Suppressor macrophage treated with lipopolysaccharide for 4 hours (primary cell): ENCODE data around the gene BCL2L13.
"Not testable (repeated sequence)": the region's sequence is repeated elsewhere in the genome, so short reads cannot be mapped to it uniquely, and the experiment has no call there.

Experiments used
- DNase-seq: peaks from one replicate; pipeline ENCODE4 v3.0.0-alpha.2; 2020

The BCL2L13 gene

DNA sequence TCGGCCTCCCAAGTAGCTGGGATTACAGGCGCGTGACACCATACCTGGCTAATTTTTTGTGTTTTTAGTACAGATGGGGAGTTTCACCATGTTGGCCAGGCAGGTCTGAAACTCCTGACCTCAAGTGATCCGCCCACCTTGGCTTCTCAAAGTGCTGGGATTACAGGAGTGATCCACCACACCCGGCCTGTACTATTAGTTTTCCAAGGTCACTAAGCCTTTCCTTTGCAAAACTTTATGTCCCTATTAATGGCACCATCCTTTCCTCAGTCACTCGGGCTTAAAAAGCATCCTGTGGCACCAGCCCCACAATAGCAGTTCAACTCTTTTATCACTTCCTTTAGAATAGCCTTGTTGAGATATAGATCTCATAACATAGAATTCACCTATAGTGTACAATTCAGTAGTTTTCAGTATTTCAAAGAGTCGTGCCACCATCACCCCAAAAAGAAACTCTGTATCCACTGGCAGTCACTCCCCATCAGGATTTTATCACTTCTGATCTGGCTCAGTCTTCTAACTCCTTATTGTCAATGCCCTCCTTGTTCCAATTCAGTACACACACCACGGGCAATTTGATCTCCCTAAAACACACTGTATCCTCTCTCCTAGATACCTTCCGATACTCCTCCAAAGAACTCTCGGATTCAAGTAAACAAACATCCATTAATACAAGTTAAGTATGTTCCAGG lies 921 bp upstream of the BCL2L13 start:
- no peak for DNase-seq

DNA sequence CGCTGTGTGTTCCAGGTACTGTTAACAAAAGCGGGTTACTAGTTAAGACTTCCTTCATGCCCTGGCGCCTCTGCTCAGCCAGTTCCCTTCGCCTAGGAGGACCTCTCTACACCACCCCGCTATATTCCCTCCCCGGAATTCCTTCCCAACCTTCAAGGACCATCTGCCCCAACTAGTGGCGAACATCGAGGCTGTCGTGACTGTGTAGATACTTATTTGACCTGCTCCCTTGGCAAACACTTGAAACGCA lies 450 bp upstream of the BCL2L13 start:
- no peak for DNase-seq

DNA sequence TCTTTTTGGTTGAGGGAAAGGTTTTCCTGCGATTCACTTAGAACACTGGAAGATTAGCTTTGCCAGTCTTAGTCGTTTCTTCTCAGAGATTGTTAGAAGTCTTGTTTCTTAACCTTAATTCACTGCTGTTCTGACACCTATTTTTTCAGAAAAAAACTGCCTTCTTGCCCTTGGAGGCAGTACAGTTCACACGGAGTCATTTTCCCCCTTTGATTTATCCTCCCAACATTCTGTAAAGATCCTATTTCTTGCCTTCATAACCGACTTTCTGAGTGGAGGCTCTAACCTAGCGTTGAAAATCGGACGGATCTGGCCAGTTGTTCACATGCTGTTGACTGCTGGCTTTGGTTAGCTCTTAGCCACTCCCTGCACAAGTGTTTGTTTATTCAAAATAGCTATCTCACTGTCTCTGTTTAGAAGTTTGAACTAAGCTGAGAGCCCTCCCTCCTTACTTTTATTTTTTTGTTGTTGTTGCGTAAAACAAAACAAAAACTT lies 737 bp downstream of the BCL2L13 start:
- peak; percentile 51 for DNase-seq

DNA sequence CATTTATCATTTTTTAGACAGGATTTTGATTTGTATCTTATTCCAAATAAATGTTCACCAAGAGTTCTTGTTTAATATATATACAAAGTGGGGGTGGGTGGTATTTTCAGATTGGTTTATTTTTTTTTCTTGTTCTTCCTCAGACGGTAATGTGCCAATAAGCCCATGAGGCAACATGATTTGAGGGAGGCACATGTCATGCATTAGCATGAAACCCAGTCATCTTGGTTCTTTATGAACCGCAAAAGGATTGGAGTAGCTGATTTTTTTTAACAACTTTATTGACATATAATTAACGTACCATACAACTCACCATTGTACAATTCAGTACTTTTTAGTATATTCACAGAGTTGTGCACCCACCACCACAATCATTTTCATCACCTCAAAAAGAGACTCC lies 2.7 kb downstream of the BCL2L13 start:
- peak; percentile 26 for DNase-seq

DNA sequence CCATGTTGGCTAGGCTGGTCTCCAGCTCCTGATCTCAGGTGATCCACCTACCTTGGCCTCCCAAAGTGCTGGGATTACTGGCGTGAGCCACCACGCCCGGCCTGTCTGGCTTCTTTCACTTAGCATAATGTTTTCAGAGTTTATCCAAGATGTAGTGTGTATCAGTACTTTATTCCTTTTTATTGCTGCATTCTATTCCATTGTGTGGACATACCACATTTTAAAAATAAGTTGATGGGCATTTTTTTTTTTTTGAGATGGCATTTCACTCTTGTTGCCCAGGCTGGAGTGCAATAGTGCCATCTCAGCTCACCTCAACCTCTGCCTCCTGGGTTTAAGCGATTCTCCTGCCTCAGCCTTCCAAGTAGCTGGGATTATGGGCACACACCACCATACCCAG lies 3.8 kb downstream of the BCL2L13 start:
- DNase-seq, result not testable (repeated sequence)

DNA sequence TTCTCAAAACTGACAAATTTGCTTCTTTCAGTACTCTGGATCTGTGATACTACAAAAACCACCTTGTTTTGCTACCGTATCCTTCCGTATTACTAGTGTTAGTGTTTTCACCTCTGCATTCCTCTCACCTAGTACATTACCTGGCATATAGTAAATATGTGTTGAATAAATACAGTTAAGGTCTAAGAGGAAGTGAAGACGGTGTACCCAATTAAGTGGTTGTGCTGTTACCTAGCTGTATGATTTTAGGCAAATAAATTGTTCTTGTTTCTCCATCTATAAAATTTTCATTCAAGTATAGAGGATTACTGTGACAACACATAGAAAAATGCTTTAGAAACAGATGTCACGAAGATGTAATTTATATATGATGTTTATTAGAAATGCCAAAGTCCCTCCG lies 8.9 kb downstream of the BCL2L13 start:
- no peak for DNase-seq

DNA sequence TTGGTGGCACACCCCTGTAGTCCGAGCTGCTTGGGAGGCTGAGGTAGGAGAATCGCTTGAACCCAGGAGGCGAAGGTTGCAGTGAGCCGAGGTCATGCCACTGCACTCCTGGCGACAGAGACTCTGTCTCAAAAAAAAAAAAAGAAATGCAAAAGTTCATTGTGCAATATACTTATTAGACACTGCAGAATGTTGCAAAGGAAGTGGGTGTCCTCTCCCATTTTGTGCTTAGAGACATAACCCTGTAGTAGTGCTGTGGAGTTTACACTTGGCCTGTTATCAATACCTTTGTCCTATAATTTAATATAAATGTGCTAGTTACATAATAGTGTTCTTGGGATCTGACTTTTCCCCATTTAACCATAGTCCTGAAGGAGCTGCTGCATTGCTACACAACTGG lies 9.4 kb downstream of the BCL2L13 start:
- peak; percentile 64 for DNase-seq

DNA sequence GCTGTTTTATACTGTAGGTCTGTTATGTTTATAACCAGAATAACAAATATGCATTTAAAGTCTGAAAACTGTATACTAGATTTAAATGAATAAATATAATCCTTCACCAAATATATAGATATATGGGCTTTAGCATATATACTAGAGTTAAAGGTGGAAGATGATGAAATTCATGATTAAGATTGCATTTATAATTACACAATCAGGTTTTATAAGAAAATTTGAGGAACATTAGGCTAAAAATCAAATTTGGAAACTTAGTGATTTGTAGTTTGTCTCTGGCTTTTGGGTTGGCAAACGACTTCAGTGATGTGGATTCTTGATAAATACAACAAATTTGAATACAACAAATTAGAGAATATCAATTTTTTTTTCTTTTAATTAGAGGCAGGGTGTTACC lies 10.0 kb downstream of the BCL2L13 start:
- DNase-seq, result peak; percentile 69

DNA sequence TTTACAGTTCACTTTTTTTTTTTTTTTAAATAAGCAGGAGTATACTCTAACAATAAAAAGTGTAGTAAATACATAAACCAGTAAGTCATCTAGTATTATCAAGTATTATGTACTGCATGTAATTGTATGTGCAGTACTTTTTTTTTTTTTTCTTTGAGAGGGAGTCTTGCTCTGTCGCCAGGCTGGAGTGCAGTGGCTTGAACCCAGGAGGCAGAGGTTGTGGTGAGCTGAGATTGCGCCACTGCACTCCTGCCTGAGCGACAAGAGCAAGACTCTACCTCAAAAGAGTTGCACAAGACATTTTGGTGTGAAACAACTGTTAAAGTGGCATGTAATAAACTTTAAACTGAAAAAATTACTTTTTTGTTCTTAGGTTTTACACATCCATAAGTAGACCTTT lies 16.7 kb downstream of the BCL2L13 start:
- DNase-seq, result no peak

DNA sequence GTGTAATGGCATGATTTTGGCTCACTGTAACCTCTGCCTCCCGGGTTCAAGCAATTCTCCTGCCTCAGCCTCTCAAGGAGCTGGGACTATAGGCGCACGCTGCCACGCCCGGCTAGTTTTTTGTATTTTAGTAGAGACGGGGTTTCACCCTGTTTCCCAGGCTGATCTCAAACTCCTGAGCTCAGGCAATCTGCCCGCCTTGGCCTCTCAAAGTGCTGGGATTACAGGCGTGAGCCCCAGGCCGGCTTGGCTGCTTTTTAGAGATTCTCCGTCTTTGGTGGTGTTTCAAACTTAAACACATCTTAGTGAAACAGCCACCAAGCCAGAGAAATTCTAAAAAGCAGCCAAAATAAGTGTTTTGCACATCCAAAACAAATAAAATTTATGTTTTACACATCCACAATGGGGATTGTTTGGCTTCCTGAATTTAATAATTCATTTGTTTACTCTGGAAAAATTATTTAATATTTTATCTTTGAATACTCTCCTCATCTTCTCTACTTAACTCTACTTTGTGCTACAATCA lies 18.4 kb downstream of the BCL2L13 start:
- DNase-seq, result no peak

DNA sequence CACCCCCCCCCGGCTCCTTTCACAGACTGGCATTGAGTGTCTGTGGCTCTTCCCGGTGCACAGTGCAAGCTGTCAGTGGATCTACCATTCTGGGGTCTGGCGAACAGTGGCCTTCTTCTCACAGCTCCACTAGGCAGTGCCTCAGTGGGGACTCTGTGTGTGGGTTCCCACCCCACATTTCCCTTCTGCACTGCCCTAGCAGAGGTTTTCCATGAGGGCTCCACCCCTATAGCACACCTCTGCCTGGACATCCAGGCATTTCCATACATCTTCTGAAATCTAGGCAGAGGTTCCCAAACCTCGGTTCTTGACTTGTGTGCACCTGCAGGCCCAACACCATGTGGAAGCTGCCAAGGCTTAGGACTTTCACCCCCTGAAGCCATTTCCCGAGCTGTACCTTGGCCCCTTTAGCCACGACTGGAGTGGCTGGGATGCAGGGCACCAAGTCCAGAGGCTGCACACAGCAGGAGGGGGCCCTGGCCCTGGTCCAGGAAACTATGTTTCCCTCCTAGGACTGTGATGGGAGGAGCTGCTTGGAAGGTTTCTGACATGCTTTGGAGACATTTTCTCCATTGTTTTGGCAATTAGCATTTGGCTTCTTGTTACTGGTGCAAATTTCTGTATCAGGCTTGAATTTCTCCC lies 26.0 kb downstream of the BCL2L13 start:
- DNase-seq, result no peak

DNA sequence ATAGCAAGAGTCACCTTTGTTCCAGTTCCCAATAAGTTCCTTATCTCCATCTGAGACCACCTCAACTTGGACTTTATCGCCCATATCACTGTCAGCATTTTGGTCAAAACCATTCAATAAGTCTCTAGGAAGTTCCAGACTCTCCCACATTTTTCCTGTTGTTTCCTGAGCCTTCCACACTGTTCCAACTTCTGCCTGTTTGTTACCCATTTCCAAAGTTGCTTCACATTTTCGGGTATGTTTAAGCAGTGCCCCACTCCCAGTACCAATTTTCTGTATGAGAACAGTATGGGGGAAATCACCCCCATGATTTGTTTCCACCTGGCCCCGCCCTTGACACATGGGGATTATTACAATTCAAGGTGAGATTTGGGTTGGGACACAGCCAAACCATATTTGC lies 26.7 kb downstream of the BCL2L13 start:
- no peak for DNase-seq

DNA sequence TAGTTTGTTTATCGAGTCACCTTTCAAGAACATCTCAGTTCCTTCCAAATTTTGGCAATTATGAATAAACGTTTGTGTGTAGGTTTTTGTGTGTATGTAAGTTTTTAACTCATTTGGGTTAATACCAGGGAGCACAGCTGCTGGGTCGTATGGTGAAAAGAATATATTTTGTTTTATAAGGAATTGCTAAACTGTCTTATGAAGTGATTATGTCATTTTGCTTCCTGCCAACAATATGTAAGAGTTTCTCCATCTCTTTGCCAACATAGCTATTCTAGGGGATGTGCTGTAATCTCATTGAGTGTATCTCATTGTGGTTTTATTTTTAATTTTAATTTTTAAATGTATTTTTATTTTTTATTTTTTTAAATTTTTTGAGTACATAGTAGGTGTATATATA lies 27.3 kb downstream of the BCL2L13 start:
- DNase-seq, result peak; percentile 45

DNA sequence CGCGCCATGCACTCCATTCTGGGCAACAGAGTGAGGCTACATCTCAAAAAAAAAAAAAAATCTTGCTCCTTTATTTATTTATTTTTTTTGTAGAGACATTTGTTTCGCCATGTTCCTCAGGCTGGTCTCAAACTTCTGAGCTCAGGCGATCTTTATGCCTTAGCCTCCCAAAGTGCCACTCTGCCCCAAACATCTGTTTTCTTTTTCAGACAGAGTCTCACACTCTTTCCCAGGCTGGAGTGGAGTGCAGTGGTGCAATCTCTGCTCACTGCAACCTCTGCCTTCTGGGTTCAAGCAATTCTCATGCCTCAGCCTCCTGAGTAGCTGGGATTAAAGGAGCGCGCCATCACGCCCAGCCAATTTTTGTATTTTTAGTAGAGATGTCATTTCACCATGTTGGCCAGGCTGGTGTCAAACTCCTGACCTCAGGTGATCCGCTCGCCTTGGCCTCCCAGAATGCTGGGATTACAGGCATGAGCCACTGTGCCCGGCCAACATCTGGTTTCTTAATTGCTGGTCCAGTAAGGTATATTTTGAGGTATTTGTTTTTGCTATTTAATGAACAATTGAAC lies 33.0 kb downstream of the BCL2L13 start:
- not testable (repeated sequence) for DNase-seq

DNA sequence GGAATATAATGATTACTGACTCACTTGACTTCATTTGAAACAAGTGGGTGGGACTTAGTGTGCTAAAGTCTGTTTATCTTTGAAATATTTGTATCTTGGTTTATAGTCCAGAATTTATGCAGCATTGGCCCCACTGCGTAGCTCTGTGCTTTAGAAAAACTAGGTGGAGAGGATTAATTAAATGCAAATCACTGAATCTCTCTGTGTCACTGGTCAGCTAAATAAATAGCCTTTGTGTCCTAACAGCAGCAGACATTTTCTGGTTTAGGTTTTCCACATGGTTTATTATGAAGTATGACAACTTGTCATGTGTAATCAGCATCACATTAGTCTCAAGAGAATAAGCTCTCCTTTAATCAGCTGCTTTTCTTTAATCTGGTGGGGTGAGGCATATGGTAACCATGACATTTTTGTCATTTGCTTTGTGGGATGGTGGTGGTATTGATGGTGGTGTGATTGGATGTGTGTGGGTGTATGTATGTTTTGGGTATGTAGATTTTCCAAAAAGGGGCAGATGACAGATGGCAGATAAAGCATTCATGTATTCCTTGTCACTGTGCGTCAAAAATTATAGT lies 33.9 kb downstream of the BCL2L13 start:
- peak; percentile 41 for DNase-seq

DNA sequence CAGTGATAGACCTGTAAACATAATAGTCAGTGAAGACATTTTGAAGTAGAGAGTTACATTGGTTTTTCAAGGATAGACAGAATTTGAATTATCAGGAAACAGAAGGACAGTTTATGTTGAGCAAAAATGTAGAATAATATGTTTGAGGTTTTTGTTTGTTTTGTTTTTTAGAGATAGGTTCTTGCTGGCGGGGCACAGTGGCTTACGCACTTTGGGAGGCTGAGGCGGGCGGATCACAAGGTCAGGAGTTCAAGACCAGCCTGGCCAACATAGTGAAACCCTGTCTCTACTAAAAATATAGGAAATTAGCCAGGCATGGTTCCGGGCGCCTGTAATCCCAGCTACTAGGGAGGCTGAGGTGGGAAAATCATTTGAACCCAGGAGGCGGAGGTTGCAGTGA lies 35.6 kb downstream of the BCL2L13 start:
- no peak for DNase-seq

DNA sequence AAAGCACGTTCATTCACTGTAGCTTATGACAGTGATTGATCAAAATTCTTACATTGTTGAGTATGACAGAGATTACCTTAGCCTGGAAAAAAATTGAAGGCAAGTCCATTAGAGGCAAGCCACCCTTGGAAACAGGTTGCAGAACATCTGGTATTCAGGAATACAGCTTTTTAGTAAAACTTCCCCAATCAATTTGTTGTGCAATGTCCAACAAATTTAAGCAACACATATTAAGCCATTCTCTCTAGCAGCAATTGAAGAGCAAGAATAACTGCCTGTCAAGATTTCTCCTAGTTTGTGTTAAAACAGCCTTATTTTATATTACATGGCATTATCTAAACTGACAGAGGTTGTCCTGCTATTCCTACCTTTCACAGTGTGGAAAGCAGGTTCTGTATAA lies 37.0 kb downstream of the BCL2L13 start:
- DNase-seq, result peak; percentile 47

DNA sequence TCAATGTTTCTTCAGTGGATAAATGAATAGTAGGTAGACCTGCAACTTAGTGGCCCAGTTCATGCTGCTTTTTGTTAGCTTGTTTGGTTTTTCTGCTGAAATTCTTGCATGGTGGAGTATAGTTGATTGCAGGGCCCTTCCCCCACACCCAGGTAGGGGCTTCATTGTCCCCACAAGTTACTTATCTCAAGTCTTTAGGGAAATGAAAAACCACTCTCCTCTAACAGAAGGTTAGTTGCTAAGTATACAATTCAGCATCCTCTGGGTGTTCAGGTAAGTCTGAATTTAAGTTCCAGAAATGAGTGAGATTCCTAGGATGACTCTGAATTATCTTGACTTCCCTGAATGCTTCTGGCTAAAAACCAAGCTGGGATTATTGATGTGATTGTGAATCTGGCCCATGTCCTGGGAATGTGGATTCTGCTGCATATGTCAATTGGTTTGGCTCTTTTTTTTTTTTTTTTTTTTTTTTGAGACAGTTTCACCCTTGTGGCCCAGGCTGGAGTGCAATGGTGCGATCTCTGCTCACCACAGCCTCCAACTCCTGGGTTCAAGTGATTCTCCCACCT lies 40.3 kb downstream of the BCL2L13 start:
- DNase-seq, result no peak

DNA sequence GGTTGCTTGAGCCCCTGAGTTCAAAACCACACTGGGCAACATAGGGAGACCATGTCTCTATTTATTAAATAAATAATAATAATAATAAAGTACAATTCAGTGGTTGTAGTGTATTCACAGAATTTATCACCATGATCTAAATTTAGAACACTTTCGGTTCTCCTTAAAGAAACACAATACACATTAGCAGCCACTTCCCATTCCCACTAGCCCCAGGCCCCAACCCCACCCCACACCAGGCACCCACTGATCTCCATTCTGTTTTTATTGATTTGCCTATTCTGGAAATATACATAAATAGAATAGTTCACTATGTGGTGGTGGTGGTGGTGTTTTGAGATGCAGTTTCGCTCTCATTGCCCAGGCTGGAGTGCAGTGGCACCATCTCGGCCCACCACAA lies 45.7 kb downstream of the BCL2L13 start:
- no peak for DNase-seq

DNA sequence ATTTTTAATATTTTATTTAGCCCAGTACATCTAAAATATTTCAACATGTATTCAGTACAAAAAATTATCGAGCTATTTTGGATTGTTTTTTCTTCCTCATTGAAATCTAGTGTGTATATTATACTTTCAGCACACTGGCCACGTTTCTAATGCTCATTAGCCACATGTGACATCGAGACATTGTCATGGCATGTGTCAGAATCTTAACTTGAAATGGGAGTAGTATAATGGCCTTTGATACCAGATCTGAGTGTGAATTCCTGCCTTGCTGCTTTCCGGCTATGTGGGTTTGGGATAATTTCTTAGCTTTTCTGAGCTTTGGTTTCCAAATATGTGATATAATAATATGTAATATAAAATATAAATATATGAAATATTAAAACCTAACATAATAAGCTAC lies 54.3 kb downstream of the BCL2L13 start:
- no peak for DNase-seq

DNA sequence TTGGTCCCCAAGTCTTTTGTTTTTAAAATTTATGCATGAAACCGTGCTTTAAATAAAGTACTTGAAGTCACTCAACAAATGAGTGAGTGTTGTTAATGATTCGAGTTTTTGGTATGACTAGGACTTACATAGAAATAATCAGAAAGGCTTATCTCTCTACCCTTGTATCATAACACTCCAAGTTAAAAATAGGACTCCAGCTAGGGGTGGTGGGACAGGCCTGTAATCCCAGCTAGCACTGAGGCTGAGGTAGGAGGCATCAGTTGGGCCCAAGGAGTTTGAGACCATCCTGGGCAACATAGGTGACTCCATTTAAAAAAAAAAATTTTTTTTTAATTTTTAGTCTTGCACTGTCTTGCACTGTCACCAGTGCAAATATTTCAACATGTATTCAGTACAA lies 55.6 kb downstream of the BCL2L13 start:
- DNase-seq, result no peak

DNA sequence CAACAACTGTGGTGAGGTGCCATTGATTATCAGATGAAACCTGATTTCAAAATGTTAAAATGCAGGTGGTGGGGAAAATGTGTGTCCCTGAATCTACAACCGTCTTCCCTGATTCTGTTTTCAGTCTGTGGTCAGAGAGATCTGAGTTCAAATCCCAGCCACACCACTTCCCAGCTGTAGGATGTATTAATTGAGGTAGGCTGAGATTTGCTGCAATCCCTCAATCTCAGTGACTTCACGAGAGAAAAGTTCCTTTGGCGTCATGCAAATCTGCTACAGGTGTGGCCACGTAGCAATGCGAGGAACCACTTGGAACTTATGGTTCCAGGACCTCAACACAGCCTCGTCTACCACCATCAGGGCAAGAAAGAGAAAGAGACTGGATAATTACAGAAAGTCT lies 56.2 kb downstream of the BCL2L13 start:
- no peak for DNase-seq

DNA sequence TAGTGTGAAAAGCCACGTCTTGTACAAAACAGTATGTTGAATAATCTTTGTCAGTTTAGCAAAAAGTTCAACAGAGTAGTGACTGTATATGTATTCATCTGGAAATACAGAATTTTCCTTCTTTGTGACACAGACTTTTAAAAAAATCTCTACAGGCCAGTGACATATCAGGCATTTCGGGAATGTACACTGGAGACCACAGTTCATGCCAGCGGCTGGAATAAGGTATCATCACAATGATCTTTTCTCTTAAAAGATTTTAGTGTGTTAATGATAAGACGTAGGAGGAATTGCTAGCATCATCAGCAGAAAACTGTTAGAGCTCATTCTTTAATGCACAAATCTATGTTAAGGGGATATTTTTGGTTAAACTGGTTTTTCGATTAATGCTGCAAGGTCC lies 57.4 kb downstream of the BCL2L13 start:
- DNase-seq, result no peak

DNA sequence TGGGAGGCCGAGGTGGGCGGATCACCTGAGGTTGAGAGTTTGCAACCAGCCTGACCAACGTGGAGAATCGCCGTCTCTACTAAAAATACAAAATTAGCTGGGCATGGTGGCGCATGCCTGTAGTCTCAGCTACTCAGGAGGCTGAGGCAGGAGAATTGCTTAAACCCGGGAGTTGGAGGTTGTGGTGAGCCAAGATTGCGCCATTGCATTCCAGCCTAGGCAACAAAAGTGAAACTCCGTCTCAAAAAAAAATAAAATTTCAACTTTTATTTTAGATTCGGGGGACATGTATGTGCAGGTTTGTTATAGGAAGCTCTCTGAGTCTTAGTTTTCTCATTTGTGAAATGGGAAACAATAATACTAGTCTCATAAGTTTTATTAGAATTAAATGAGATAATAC lies 58.6 kb downstream of the BCL2L13 start:
- peak; percentile 66 for DNase-seq
